Measurements from ENCODE around the gene MICAL2. TPM values are rescaled to one million over a fixed set of nuclear protein-coding genes. Genes with fewer than 3 reads are reported as not detected.

The MICAL2 gene
- total RNA-seq, 2 donors from 2014 or later = 60.8 to 124 TPM

GRCh38 chr11:12280199-12280837 is 169.9 kb downstream of the MICAL2 start:
- Mint-ChIP-seq H3K27ac (peak overlapping the region in 1 of 2 donors; percentile 16), H3K9me3 (no peaks in the 10 kb centered on the region), H3K36me3 (no peaks in the 10 kb centered on the region)
- ATAC-seq (no peak), DNase-seq (ENCODE audit: low spot score in 2 of 2) (no peak)

DNA sequence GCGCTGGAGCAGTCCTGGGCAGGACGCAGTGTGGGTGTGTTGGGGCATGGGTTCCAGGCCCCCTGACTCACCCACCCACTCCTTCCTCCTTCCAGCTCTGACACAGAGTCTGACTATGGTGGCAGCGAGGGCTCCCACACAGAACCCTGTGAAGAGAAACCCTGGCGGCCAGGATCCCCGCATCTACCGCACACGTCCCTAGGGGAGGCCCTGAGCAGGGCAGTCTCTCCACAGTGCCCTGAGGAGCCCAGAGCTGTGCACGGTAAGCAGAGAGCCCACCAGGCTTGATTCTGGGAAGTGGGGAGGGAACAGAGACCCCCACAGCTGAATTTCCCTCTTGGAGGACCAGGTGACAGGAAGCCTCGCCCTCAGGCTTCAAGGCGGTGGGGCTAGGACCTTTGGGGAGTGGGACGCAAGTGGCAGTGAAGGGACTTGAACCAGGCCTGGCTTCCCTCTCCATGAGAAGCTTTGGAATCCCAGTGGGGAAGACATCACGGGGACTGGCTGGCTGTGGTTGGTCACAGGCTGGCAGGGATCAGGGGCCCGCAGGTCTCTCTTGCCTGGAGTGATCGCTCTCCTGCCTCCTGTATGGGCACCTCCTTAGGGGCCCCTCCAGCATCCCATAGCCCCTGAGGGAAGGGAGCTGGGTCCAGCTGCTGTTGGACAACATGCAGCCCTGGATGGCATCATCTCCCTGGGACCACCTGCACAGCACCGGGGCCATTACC is 170.6 kb downstream of the MICAL2 start:
- H3K27ac Mint-ChIP-seq = no peak overlapping the region
- DNase-seq (ENCODE audit: low spot score in 2 of 2) (peak in 1 of 2 donors; percentile 52), ATAC-seq (peak; percentile 40 to 59)
- no peaks in the 10 kb centered on the region for H3K36me3 Mint-ChIP-seq
- H3K9me3 Mint-ChIP-seq = no peaks in the 10 kb centered on the region

- Mint-ChIP-seq H3K9me3 (no peaks in the 10 kb centered on the region), H3K27ac (no peak overlapping the region), H3K36me3 (no peaks in the 10 kb centered on the region)
- peak; percentile 61 to 75 for ATAC-seq
- DNase-seq (ENCODE audit: low spot score in 2 of 2) = peak; percentile 75 to 82
Observed at GRCh38 chr11:12281571-12282478, 171.4 kb downstream of the MICAL2 start.

DNA sequence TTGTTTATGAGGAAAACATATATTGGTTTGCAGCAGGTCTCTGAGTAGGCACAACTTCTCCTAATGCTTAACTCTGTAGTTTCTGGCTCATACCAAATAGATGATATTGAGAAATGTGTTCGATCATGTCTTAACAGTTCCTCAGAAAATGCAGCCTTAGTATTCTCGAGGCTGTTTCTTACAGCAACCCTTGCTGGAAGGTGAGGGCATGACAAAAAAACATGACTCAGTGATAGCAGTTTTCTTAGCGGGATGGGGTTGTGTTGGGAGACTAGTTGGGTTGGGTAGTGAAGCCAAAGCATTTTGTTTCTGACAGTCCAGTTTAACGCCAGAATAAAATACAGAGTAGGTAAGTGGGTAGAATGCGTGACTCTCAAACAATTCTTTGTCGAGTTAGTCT is 172.3 kb downstream of the MICAL2 start:
- no peaks in the 10 kb centered on the region for H3K36me3 Mint-ChIP-seq
- no peaks in the 10 kb centered on the region for H3K9me3 Mint-ChIP-seq
- H3K27ac Mint-ChIP-seq = no peak overlapping the region
- no peak for DNase-seq (ENCODE audit: low spot score in 2 of 2)
- ATAC-seq = no peak

- ATAC-seq (no peak), DNase-seq (ENCODE audit: low spot score in 2 of 2) (no peak)
- Mint-ChIP-seq H3K27ac (no peak overlapping the region), H3K36me3 (no peaks in the 10 kb centered on the region), H3K9me3 (no peaks in the 10 kb centered on the region)
Observed at GRCh38 chr11:12284316-12285050, 174.1 kb downstream of the MICAL2 start.

GRCh38 chr11:12285106-12285505 is 174.7 kb downstream of the MICAL2 start:
- Mint-ChIP-seq H3K36me3 (no peaks in the 10 kb centered on the region), H3K9me3 (no peaks in the 10 kb centered on the region), H3K27ac (no peak overlapping the region)
- DNase-seq (ENCODE audit: low spot score in 2 of 2) (no peak), ATAC-seq (no peak)

DNA sequence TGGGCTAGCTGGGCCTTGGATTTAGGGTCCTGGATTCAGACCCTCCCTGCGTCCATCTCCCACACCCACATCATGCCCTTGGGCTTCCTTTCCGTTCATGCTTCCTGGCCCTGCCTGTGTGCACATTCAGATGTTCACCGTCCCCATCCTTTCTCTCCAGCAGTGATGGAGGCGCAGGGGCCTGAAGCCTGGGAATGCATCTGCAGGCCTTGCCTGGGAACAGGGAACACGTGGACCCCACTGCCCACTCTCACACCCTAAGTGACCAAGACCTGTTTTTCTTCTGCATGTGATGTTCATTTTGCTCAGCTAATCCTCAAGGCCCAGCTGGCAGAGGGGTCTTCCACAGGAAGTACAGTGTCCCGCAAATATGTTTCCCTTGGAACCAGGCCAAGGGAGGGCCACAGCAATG is 175.4 kb downstream of the MICAL2 start:
- H3K36me3 Mint-ChIP-seq = no peaks in the 10 kb centered on the region
- DNase-seq (ENCODE audit: low spot score in 2 of 2) (no peak), ATAC-seq (no peak)
- no peaks in the 10 kb centered on the region for H3K9me3 Mint-ChIP-seq
- no peak overlapping the region for H3K27ac Mint-ChIP-seq

GRCh38 chr11:12286606-12287005 is 176.2 kb downstream of the MICAL2 start:
- DNase-seq (ENCODE audit: low spot score in 2 of 2) (no peak), ATAC-seq (no peak)
- no peaks in the 10 kb centered on the region for H3K9me3 Mint-ChIP-seq
- peak overlapping the region in 1 of 2 donors; percentile 36 for H3K27ac Mint-ChIP-seq
- no peaks in the 10 kb centered on the region for H3K36me3 Mint-ChIP-seq

GRCh38 chr11:12287009-12287373 is 176.6 kb downstream of the MICAL2 start:
- no peaks in the 10 kb centered on the region for H3K9me3 Mint-ChIP-seq
- H3K36me3 Mint-ChIP-seq = no peaks in the 10 kb centered on the region
- H3K27ac Mint-ChIP-seq = peak overlapping the region in 1 of 2 donors; percentile 36
- DNase-seq (ENCODE audit: low spot score in 2 of 2) (no peak), ATAC-seq (no peak)

DNA sequence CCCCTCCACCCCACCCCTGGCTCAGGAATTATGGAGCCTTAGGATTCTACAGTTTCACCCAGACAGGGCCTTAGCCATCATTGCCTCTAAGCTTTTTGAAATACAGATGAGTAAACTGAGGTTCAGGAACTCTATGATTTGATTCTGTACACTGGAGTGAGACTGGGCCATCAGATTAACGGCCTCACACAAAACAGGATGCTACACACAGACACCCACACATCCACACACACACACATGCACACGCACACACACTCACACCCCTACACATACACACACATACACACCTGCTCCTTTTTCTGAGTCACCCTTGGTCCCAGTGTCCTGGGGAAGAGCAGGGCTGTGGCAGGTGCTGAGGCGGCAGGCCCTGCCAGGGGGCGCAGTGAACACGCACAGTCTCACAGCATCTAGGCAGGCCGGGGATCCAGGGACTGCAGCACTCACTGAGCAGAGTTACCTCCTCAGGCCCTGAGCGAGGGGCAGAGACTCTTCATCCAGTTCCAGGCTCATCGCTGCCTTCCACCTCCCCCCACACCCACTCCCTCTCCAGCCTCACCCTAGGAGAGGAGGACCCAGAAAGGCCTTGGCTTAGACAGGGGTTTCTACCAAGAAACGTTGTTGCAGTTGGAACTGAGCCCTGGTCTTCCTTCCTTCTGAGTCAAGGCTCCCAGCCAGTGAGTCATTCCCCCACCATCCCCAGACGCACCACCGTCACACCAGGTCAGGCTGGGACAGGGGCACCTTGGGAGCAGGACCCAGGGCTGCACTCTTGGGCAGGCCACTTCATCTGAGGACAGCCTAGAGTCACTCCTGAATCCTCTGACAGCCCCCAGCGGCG is 177.2 kb downstream of the MICAL2 start:
- DNase-seq (ENCODE audit: low spot score in 2 of 2) = no peak
- Mint-ChIP-seq H3K9me3 (no peaks in the 10 kb centered on the region), H3K27ac (no peak overlapping the region), H3K36me3 (no peaks in the 10 kb centered on the region)
- ATAC-seq = no peak

DNA sequence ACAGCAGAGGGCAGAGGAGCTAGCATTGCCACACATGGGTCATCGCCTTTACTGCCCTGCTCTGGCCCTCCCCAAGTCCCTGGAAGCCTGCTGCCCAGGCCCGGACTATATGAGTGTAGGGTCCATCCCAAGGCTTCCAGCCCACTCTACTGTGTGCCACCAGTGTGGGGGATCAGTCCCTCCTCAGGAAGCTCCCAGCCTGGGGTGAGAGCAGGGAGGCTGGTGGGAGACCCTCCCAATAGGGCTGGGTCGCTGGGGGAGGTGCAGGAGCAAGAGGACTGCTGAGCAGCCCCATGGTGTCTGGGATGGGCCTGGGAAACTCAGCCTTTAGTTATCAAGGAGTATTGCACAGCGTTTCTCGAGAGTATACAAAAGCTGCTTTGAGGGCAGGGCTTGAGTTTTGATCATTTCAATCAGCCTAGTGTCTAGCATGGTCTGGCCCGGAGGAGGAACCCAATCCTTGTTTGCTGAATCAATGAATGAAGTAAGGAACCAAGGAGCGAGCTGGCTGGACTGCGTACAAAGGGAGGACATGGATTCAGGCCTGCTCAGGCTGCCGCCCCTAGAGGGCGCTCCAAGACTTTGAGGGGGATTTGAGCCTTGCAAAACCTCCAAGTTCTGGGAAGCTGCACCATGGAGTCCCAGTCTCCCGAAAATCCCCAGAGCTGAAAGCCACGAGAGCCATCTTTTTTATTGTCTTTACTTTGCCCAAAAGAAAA is 178.0 kb downstream of the MICAL2 start:
- Mint-ChIP-seq H3K36me3 (no peaks in the 10 kb centered on the region), H3K9me3 (no peaks in the 10 kb centered on the region), H3K27ac (no peak overlapping the region)
- peak in 1 of 2 donors; percentile 70 for DNase-seq (ENCODE audit: low spot score in 2 of 2)
- ATAC-seq = peak in 1 of 2 donors; percentile 36

- DNase-seq (ENCODE audit: low spot score in 2 of 2) = no peak
- no peaks in the 10 kb centered on the region for H3K9me3 Mint-ChIP-seq
Observed at GRCh38 chr11:12288931-12289666, 178.7 kb downstream of the MICAL2 start.

GRCh38 chr11:12289667-12290476 is 179.5 kb downstream of the MICAL2 start:
- H3K9me3 Mint-ChIP-seq = no peaks in the 10 kb centered on the region
- peak overlapping the region; percentile 13 to 26 for H3K27ac Mint-ChIP-seq
- no peak for DNase-seq (ENCODE audit: low spot score in 2 of 2)
- no peak for ATAC-seq
- no peaks in the 10 kb centered on the region for H3K36me3 Mint-ChIP-seq

More at GRCh38 chr11:12288931-12289666, 178.7 kb downstream of the MICAL2 start:
- no peaks in the 10 kb centered on the region for H3K36me3 Mint-ChIP-seq
- no peak overlapping the region for H3K27ac Mint-ChIP-seq
- no peak for ATAC-seq

DNA sequence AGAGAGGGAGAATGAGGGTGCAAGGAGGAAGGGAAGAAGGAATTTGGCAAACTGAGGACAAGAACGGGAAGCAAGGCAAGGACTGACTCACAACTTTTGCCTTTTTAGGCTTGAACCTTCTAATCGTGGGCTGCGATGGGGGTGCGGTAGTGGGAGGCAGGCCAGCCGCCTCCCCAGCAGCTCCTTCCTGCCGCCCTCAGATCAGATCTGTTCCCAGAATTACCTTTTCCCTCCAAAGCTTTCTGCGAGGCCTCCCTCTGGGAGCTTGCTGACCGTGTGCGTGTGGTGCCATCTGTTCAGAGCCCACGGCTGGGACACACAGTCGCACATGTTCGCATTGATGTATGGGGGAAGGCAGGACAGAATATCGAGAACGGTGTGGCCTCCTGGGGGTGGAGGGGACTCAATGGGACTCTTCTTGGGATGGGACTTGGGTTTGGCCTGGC is 180.1 kb downstream of the MICAL2 start:
- no peak for ATAC-seq
- Mint-ChIP-seq H3K36me3 (no peaks in the 10 kb centered on the region), H3K9me3 (no peaks in the 10 kb centered on the region), H3K27ac (peak overlapping the region in 1 of 2 donors; percentile 26)
- no peak for DNase-seq (ENCODE audit: low spot score in 2 of 2)
